Frontal cortex (tissue), 1 donor: Measurements from ENCODE around the gene SYTL5. TPM values are rescaled to one million over a fixed set of nuclear protein-coding genes. Genes with fewer than 3 reads are reported as not detected.

Experiments
- small RNA-seq: library from RNA; depleted of rRNA; stranded (forward); fragments of <200 nt; gene quantifications from one replicate; pipeline ENCODE3, GENCODE V24; 2014
- total RNA-seq: library from RNA; depleted of rRNA; stranded (reverse); fragments of >200 nt; gene quantifications from one replicate; pipeline ENCODE4 v1.2.3, GENCODE V29; 2014

SYTL5 gene
- total RNA-seq, 1 donor from 2014 or later = 4.9 TPM

Small RNAs within 50 kb of the gene (small RNA-seq; reads per million reads assigned to genes)
- not detected for gene MIR548AJ2

Other genes starting within 250 kb of the SYTL5 start
- 10.6 TPM for gene CYBB, start 226.5 kb upstream of the SYTL5 start, total RNA-seq
- 27.3 TPM for gene DYNLT3, start 159.0 kb upstream of the SYTL5 start, total RNA-seq
- gene SRPX, start 214.3 kb downstream of the SYTL5 start, total RNA-seq = 2.4 TPM